DMS79 treated with DMSO at 0.1 percent for 48 hours (cell line): ENCODE results near the gene AUTS2.

Experiments
- DNase-seq: peaks from one replicate; lab custom pipeline; 2025; lab: John Stamatoyannopoulos, UW

Gene AUTS2

DNA sequence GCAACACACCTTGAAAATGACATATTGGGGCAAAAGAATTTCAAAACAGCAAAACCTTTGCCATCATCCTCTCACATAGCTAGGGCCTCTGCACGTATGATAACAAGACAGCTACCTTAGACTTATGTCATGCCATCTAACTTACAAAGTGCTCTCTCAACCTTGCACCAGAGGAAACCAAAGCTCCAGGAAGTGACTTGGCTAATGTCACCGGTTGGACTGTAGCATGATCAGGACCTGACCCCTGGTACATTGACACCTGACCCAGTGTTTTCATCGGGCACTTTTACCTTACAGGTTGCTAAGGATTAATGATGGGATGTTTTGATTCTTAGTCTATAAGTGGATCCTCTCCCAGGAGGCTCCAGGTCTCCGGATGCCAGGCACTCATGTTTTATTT lies 1003.8 kb downstream of the AUTS2 start:
- no peak for DNase-seq

DNA sequence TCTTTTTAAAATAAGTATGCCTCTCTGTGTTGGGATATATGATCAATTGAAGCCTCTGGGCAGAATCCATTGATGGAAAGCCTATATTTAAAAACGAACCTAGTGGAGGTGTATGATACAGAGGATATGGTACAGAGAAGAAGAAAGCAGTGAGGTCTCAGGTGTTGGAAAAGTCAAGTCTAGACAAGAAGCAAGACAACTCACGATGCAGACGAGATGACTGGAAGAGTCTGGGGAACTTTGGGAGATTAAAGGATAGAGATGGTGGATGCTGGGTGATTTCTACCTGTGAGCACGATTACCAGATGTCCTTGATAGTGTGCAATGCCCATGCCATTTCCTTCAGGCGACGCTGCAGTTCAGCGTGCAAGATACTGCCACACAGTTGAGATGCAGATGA lies 1009.0 kb downstream of the AUTS2 start:
- no peak for DNase-seq

DNA sequence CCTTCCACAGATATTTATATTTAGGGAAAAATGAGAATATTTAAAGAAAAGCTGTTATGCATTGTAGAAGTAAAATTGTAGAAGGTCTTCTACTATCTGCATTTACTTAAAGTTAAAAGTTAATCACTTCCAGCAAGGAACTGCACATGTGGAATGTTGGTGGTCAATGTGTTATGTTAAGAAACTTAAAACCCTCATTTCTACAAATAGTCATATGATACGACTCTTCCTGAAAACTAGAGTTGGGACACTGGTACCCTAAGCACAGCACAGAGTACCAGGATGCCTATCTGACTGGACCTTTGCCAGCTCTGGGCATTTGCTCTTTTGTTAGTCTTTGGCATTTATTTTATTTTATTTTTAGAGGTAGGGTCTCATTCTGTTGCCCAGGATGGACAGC lies 1009.5 kb downstream of the AUTS2 start:
- DNase-seq, result no peak

GRCh38 chr7:70608229-70608628 lies 1010.0 kb downstream of the AUTS2 start:
- DNase-seq, result no peak

GRCh38 chr7:70612811-70613210 lies 1014.5 kb downstream of the AUTS2 start:
- DNase-seq, result no peak

DNA sequence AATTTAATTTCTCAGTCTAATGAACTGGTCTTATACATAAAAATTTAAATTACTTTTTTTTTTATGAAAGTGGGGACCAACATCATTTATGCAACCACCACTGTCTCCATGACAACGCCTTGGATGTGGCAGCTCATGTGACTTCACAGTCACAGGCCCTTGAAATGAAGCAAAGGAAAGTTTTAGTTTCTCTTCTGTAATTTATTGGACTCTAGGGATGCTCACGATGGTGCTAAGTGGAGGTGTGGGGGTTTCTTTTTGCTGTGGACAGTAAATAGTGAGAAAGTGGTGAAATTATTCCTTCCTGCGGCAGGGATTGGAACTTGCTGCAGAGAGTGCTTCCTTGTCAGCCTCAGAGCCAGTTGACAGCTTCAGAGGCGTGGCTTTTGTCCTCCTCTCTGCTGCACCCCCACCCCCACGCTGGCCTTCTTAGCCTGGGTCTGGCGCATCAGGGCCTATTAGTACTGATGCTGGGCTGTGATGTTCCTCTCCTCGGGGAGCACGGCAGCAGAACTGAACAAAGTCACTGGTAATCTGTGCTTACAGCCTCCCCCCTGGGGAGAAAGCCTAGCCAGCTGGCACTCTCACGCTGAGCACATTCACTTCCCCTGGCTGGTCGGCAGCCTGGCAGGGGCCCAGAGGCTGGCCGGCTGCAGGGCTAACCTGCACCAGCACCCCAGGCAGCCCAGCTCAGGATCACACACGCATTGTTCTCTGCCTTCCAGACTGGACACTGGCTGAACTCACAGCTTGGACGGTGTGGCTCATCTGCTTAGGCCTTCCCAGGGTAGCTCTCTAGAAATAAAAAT lies 1016.2 kb downstream of the AUTS2 start:
- DNase-seq, result peak; percentile 56

DNA sequence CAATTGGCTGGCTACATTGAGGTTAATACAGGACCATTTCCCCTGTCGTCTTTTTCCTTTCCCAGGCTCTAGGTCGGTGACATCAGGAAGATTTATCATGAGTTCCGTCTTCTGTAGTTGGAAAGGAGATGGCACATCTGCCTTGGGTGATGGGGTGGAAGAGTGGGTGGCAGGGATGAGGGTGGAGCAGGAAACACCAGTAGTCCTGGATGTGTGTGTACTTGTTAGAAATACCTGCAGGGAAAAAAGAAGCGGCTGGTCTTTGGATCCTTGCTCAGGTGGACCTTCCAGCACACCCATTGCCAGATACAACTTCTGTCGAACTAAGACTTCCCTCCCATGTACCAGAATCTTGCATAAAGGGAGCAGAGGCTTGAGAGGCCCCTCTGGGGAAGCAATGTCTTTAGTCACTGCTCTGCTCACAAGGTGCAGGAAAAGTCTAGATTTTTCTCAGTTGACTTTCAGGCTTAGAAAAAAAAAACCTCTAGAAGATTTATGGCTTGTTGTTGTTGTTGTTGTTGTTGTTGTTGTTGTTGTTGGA lies 1016.9 kb downstream of the AUTS2 start:
- no peak for DNase-seq

- DNase-seq, result no peak
Observed at GRCh38 chr7:70616211-70616610, 1017.9 kb downstream of the AUTS2 start.

- no peak for DNase-seq
Observed at GRCh38 chr7:70616821-70617220, 1018.5 kb downstream of the AUTS2 start.

DNA sequence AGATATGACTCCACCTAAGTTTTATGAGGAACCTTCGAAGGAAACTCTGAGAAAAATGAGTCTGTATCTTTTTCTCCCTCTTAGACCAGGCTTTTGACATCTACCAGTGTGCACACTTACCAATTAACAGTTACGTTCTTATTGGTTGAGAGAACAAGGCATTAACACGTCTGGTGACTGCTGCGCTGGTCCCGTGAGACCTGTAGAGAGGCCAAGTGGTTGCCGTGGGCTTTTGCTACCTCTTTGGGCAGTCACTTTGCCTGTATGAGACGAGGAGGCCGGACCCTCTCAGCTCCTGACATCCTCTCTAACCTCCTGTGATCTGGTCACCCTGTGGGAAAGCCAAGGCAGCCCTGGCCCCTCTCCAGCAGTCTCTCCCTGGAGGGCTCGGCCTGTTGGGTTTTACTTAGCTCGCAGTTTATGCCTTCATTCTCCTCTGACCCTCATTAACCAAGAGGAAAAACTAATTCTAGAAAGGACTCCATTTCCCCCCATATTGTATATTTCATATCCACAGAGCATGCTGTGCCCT lies 1019.8 kb downstream of the AUTS2 start:
- no peak for DNase-seq

GRCh38 chr7:70619130-70619529 lies 1020.9 kb downstream of the AUTS2 start:
- no peak for DNase-seq

GRCh38 chr7:70619659-70620058 lies 1021.4 kb downstream of the AUTS2 start:
- no peak for DNase-seq

DNA sequence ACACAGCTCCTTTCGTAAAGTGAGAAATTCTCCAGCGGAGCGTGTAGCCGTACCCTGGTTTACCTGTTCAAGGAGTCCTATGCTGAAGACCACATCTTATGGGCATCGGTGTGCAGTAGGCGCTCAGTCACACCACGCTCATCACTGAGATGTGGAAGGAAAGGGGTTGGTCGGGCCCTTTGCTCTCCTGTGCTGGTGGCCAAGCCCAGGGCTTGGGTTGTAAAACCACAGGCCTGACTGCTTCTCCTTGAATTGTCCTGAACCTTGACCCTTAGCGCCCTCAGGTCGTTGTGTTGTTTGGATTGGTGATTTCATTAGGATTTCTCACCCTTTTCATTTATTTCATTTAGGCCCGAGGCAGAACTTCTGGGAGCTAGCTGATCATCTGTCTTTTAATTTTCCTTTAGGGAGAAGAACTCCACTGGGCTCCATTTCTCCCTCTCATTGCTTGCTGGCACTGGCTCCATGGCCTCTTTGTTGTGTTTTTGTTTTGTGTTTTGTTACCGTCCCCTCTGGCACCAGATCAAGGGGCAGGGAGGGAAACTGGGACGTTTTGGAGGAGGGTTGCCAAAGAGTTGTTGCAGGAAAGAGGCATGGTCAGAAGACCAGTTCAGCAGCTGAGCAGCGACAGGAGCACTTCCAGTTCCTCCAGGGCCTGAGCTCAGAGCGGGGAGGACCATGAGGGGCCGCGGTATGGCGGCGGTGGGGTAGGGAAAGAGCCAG lies 1022.2 kb downstream of the AUTS2 start:
- no peak for DNase-seq

DNA sequence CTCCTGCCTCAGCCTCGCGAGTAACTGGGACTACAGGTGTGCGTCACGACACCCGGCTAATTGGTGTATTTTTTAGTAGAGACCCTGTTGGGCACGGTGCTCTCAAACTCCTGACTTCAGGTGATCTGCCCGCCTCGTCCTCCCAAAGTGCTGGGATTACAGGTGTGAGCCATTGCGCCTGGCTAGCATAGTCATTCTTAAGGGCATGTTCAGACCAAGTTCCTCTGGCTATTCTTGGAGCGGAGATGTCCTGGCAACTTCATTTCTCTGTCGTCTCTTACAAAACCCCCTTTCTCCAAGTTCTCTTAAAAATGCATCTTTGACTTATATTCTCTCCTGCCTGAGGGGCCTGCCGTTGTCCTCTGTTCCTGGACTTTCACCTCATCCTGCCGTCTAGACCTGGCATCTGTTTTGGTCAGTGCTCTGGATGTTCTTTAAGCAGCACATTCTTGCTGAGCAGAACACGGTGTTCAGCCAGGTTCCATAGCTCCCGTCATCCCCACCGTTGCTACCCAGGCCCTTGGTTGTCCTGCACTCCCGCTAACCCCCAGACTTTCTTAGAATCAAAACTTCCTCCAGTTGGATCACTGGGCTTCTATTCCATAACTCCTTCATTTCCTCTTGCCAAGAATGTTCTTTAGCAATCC lies 1023.8 kb downstream of the AUTS2 start:
- DNase-seq, result no peak

- DNase-seq, result no peak
Observed at GRCh38 chr7:70622936-70623335, 1024.7 kb downstream of the AUTS2 start.

DNA sequence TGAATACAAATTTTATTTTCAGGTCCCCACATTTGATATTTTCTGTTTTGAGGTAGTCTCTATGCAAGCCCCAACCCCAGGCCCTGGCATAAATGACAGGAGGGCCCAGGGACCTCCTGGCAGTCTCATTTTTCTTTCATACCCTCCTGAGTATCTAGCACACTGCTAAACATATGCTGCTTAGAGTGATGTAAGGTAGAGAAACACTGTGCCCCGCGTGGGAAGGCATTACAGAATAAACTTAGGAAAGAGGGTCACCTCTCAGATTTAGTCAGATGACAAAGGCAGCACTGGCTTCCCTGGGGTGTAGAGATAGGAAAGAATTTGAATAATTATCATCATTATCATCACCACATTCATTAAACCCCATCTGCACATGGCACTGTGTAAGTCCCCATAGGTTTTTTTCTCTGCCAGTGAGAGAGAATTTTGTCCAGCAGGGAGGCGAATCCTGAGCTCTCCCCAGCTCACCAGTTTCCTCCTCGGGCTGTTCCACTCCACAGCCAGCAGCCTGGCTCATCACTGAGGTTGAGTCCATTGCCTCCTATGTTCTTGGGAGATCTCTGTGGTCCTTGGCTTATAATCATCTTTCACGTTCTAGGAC lies 1026.3 kb downstream of the AUTS2 start:
- DNase-seq, result no peak

DNA sequence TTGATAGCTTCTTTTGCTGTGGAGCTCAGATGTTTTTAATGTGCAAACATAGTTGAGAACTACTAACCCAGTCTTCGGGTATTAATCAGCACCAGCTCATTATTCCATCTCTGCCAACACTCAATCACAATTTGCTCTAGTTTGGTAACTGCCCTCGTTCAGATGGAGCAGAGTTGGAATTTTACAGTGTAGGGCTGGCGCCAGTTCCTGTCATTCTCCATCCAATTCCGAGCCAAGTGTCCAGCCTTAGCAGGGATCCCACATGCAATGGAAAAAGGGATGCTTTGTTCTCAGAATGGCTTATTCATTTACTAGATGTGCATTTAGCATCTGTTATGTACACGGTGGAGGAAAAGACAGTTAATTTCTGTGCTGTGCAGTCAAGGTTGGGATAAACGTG lies 1029.2 kb downstream of the AUTS2 start:
- DNase-seq, result no peak

DNA sequence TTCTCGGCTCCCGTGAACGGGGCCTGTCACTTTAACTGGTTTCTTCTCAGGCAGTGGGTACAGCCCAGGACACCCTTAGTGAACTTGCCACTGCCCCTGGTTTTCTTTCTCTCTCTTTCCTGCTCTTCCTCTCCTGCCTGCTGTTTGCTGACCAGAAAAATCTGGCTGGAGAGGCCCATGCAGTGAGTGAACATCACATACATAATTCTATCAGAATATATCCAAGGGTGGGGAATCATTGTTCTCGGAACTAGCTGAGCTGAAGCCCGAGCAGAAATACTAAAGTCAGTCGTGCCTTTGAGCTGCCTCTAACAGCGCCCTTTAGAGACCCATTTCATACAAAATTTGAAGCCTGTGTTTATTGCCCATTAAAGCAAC lies 1032.2 kb downstream of the AUTS2 start:
- no peak for DNase-seq

GRCh38 chr7:70630818-70631457 lies 1032.7 kb downstream of the AUTS2 start:
- DNase-seq, result peak; percentile 53

- no peak for DNase-seq
Observed at GRCh38 chr7:70631718-70632117, 1033.4 kb downstream of the AUTS2 start.

GRCh38 chr7:70632400-70632799 lies 1034.1 kb downstream of the AUTS2 start:
- DNase-seq, result no peak

GRCh38 chr7:70634071-70634470 lies 1035.8 kb downstream of the AUTS2 start:
- no peak for DNase-seq
